CD14-positive monocyte (primary cell): ENCODE data around the gene KRTAP4-2. TPM values are rescaled to one million over a fixed set of nuclear protein-coding genes. Genes with fewer than 3 reads are reported as not detected.

Source experiments
- DNase-seq, 3 donors: peaks; one replicate each; pipeline ENCODE4 v3.0.0-alpha.2; 2011 to 2022
- H2AFZ ChIP-seq: 2 replicates; pipeline ENCODE4 v1.6.0; 2012; ENCODE audit warnings: mild to moderate bottlenecking, low read depth, low read length, inconsistent platforms; ENCODE audit not compliant: insufficient read depth, poor library complexity, severe bottlenecking
- H3K27ac ChIP-seq, 2 donors: 1 replicate in 1 of 2; 2 replicates in 1 of 2; pipeline ENCODE4 v1.5.1; 2012 to 2013; ENCODE audit warnings: low read length in 2 of 2, control low read depth in 1 of 2, inconsistent platforms in 1 of 2, low read depth in 1 of 2, mild to moderate bottlenecking in 1 of 2
- H3K27me3 ChIP-seq, 2 donors: one replicate each; pipeline versions ENCODE4 v1.6.0 to v1.6.1; 2011 to 2013; ENCODE audit warnings: low read length in 2 of 2; ENCODE audit not compliant: control insufficient read depth in 2 of 2, insufficient read depth in 2 of 2
- H3K36me3 ChIP-seq, 2 donors: replicated peaks in 1 of 2; 1 replicate in 1 of 2; 2 replicates in 1 of 2; pipeline versions ENCODE4 v1.5.1 to v1.6.1; 2012 to 2013; ENCODE audit warnings: low read length in 2 of 2, control low read depth in 1 of 2, inconsistent platforms in 1 of 2, mild to moderate bottlenecking in 1 of 2; ENCODE audit not compliant: insufficient read depth in 2 of 2, control insufficient read depth in 1 of 2
- H3K4me1 ChIP-seq, 2 donors: 1 replicate in 1 of 2; 2 replicates in 1 of 2; pipeline versions ENCODE4 v1.5.1 to v1.6.1; 2012 to 2013; ENCODE audit warnings: low read length in 2 of 2, control low read depth in 1 of 2, inconsistent platforms in 1 of 2, mild to moderate bottlenecking in 1 of 2, moderate library complexity in 1 of 2; ENCODE audit not compliant: insufficient read depth in 2 of 2, control insufficient read depth in 1 of 2
- H3K4me2 ChIP-seq: replicated peaks from 2 replicates; pipeline ENCODE3; 2012; ENCODE audit warnings: low read length, moderate library complexity, mild to moderate bottlenecking; ENCODE audit not compliant: poor library complexity, severe bottlenecking; ENCODE audit errors: extremely low read depth
- H3K4me3 ChIP-seq, 3 experiments: fragments of 200-600 bp in 1 of 3; sonication (generic) in 1 of 3; replicated peaks in 1 of 3; 1 replicate in 2 of 3; 2 replicates in 1 of 3; pipeline ENCODE4 v1.5.1; 2011 to 2013; ENCODE audit warnings: low read length in 3 of 3, mild to moderate bottlenecking in 3 of 3, control low read depth in 2 of 3, low read depth in 2 of 3, inconsistent platforms in 1 of 3, moderate library complexity in 1 of 3
- H3K79me2 ChIP-seq: 2 replicates; pipeline ENCODE4 v1.6.0; 2012; ENCODE audit warnings: mild to moderate bottlenecking, control low read depth, inconsistent platforms, low read length, moderate library complexity; ENCODE audit not compliant: insufficient read depth
- H3K9ac ChIP-seq: 2 replicates; pipeline ENCODE4 v1.6.0; 2017; ENCODE audit warnings: low read length, mild to moderate bottlenecking; ENCODE audit not compliant: insufficient read depth, poor library complexity, severe bottlenecking
- H3K9me3 ChIP-seq, 2 donors: replicated peaks in 1 of 2; 1 replicate in 1 of 2; 2 replicates in 1 of 2; pipeline versions ENCODE4 v1.5.1 to v1.6.1; 2012 to 2013; ENCODE audit warnings: low read length in 2 of 2, control low read depth in 1 of 2; ENCODE audit not compliant: control insufficient read depth in 1 of 2, insufficient read depth in 1 of 2
- H4K20me1 ChIP-seq: 2 replicates; pipeline ENCODE4 v1.6.0; 2012; ENCODE audit warnings: mild to moderate bottlenecking, low read length, control low read depth, moderate library complexity; ENCODE audit not compliant: insufficient read depth
- H3K27ac Mint-ChIP-seq, 7 donors: one replicate each; pipeline ENCODE4 v1.8.0; 2020; ENCODE audit warnings: mild to moderate bottlenecking in 7 of 7, mixed read lengths in 7 of 7, moderate library complexity in 6 of 7, inconsistent platforms in 2 of 7
- H3K27me3 Mint-ChIP-seq, 3 donors: one replicate each; pipeline ENCODE4 v1.8.0; 2021 to 2022; ENCODE audit warnings: low read depth in 3 of 3, mild to moderate bottlenecking in 3 of 3, mixed read lengths in 3 of 3, moderate library complexity in 3 of 3, inconsistent platforms in 1 of 3
- H3K36me3 Mint-ChIP-seq, 2 donors: one replicate each; pipeline ENCODE4 v1.8.0; 2020; ENCODE audit warnings: mixed read lengths in 2 of 2, inconsistent platforms in 1 of 2, mild to moderate bottlenecking in 1 of 2
- H3K4me1 Mint-ChIP-seq: one replicate; pipeline ENCODE4 v1.8.0; 2020; ENCODE audit warnings: mild to moderate bottlenecking, mixed read lengths
- H3K4me3 Mint-ChIP-seq, 2 donors: one replicate each; pipeline ENCODE4 v1.8.0; 2020; ENCODE audit warnings: mild to moderate bottlenecking in 2 of 2, mixed read lengths in 2 of 2, moderate library complexity in 1 of 2
- H3K9me3 Mint-ChIP-seq, 7 donors: one replicate each; pipeline ENCODE4 v1.8.0; 2020 to 2022; ENCODE audit warnings: mixed read lengths in 7 of 7, mild to moderate bottlenecking in 6 of 7, moderate library complexity in 6 of 7, inconsistent platforms in 2 of 7
- WGBS: methylation state at CpG from one replicate; pipeline ENCODE4 v1.1.5; 2013; ENCODE audit warnings: missing lambda C conversion rate; ENCODE audit not compliant: insufficient coverage; 5-methylcytosine and 5-hydroxymethylcytosine counted together
- intact Hi-C, 2 donors: fragments of 100-400 bp; cut with micrococcal nuclease; formaldehyde crosslinking; loops; one replicate each; pipeline versions ENCODE4 v1.15.0 to v1.15.1; 2023
- polyA plus RNA-seq, 3 donors: library from polyadenylated mRNA; depleted of rRNA in 1 of 3; unstranded in 2 of 3; stranded (reverse) in 1 of 3; fragments of 300-500 nt in 2 of 3; fragments of >200 nt in 1 of 3; fragmentation: Illumina TruSeq in 2 of 3; gene quantifications; 1 replicate in 2 of 3; 2 replicates in 1 of 3; pipeline ENCODE4 v1.2.3, GENCODE V29; 2012 to 2021
- TF ChIP-seq, protein P1 (sequence below): fragments of 200-600 bp; IDR thresholded peaks from one replicate; pipeline ENCODE4 v1.8.0; 2022; ENCODE audit warnings: antibody characterized with exemption, mild to moderate bottlenecking

The KRTAP4-2 gene
- polyA plus RNA-seq, 3 donors, result not detected

DNA sequence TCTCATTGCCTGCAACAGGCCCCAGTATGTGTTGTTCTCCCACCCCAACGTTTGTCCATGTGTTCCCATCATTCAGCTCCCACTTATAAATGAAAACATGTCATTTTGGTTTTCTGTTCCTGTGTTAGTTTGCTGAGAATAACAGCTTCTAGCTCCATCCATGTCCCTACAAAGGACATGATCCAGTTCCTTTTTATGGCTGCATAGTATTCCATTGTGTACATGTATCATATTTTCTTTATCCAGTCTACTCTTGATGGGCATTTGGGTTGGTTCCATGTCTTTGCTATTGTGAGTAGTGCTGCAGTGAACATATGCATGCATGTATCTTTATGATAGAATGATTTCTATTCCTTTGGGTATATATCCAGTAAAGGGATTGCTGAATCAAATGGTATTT, 37.7 kb upstream of the KRTAP4-2 start:
- Mint-ChIP-seq H3K36me3 (no peaks in the 10 kb centered on the region), H3K4me3 (no peak overlapping the region), H3K27ac (no peak overlapping the region), H3K27me3 (peaks cover 2 to 19% (median 10%) of the 10 kb centered on the region in 3 donors), H3K9me3 (peaks cover under 1 to 14% (median 6%) of the 10 kb centered on the region in 7 donors), H3K4me1 (no peaks in the 10 kb centered on the region)
- Histone ChIP-seq H3K36me3 (no peaks in the 10 kb centered on the region), H3K4me3 (no peak overlapping the region), H2AFZ (no peak overlapping the region), H3K79me2 (no peaks in the 10 kb centered on the region), H3K4me1 (no peaks in the 10 kb centered on the region), H3K9ac (no peak overlapping the region), H3K27me3 (no peaks in the 10 kb centered on the region), H3K9me3 (peaks cover 0 to 3% of the 10 kb centered on the region in 2 donors), H4K20me1 (no peaks in the 10 kb centered on the region), H3K27ac (no peak overlapping the region), H3K4me2 (no peak overlapping the region)
- TF ChIP-seq, protein P1, sequence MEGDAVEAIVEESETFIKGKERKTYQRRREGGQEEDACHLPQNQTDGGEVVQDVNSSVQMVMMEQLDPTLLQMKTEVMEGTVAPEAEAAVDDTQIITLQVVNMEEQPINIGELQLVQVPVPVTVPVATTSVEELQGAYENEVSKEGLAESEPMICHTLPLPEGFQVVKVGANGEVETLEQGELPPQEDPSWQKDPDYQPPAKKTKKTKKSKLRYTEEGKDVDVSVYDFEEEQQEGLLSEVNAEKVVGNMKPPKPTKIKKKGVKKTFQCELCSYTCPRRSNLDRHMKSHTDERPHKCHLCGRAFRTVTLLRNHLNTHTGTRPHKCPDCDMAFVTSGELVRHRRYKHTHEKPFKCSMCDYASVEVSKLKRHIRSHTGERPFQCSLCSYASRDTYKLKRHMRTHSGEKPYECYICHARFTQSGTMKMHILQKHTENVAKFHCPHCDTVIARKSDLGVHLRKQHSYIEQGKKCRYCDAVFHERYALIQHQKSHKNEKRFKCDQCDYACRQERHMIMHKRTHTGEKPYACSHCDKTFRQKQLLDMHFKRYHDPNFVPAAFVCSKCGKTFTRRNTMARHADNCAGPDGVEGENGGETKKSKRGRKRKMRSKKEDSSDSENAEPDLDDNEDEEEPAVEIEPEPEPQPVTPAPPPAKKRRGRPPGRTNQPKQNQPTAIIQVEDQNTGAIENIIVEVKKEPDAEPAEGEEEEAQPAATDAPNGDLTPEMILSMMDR, result no peak
- no peak for DNase-seq
- no CpG with 5 or more reads among the region's 1 CpG for WGBS
- intact Hi-C loops, result no loop called here

DNA sequence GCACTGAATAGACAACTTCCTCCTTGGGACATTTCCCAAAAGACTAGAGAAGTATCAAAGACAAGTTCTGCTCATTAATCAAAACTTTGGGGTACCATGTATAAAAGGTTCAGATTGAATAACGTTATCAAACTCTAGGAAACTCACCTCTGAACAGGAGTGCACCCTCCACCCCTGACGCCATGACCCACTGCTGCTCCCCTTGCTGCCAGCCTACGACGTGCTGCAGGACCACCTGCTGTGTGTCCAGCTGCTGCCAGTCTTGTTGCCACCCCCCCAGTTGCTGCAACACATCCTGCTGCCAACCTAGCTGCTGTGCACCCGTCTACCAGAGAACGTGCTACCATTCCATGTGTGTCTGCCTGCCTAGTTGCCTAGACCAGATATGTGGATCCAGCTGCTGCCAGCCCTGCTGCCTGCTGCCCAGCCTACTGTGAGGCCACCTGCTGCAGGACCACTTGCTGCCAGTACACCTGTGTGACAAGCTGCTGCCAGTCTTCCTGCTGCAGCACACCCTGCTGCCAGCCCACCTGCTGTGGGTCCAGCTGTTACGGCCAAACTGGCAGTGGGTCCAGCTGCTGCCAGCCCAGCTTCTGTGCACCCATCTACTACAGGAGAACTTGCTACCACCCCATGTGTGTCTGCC, 34.6 kb upstream of the KRTAP4-2 start:
- Mint-ChIP-seq H3K4me1 (no peaks in the 10 kb centered on the region), H3K36me3 (no peaks in the 10 kb centered on the region), H3K27ac (no peak overlapping the region), H3K27me3 (peaks cover 2 to 23% (median 9%) of the 10 kb centered on the region in 3 donors), H3K4me3 (no peak overlapping the region), H3K9me3 (peaks cover 0 to 8% (median 0%) of the 10 kb centered on the region in 7 donors)
- Histone ChIP-seq H3K4me3 (no peak overlapping the region), H2AFZ (no peak overlapping the region), H3K79me2 (no peaks in the 10 kb centered on the region), H3K9me3 (no peaks in the 10 kb centered on the region), H3K9ac (no peak overlapping the region), H3K27ac (no peak overlapping the region), H4K20me1 (no peaks in the 10 kb centered on the region), H3K4me2 (no peak overlapping the region), H3K4me1 (no peaks in the 10 kb centered on the region), H3K36me3 (no peaks in the 10 kb centered on the region), H3K27me3 (no peaks in the 10 kb centered on the region)
- 89% methylated on average over 6 of the region's 7 CpGs for WGBS
- intact Hi-C loops, result no loop called here
- TF ChIP-seq, protein P1, result no peak
- DNase-seq, result no peak
